ENCODE results near the gene ITGA2B. TPM values are rescaled to one million over a fixed set of nuclear protein-coding genes. Genes with fewer than 3 reads are reported as not detected.

The ITGA2B gene
- total and polyA plus RNA-seq, 2 experiments from 2014 or later, result 0.77 to 3.6 TPM

GRCh38 chr17:44416558-44417289, 27.3 kb upstream of the ITGA2B start:
- no peaks in the 10 kb centered on the region for H3K4me1 ChIP-seq (ENCODE audit: insufficient read depth)
- peaks cover 5% of the 10 kb centered on the region for H3K79me2 ChIP-seq
- H3K27me3 ChIP-seq, result no peaks in the 10 kb centered on the region
- TF ChIP-seq EZH2 (IDR thresholded peaks at IDR 0.05; ENCODE audit: borderline replicate concordance) (no peak), EZH2phosphoT487 (IDR thresholded peaks at IDR 0.05; ENCODE audit: low read depth, severe bottlenecking, unreplicated experiment) (no peak), CTCF (IDR thresholded peaks at IDR 0.05; ENCODE audit: poor library complexity) (no peak)
- 83% methylated on average over 2 of the region's 2 CpGs for WGBS (ENCODE audit: low lambda C conversion rate, missing lambda C conversion rate)
- no peak overlapping the region for H2AFZ ChIP-seq
- no peaks in the 10 kb centered on the region for H3K36me3 ChIP-seq (replicated peaks; ENCODE audit: insufficient read depth, low read depth)
- no peak overlapping the region for H3K4me2 ChIP-seq
- H3K9me3 ChIP-seq (ENCODE audit: low read depth), result no peaks in the 10 kb centered on the region
- H3K4me3 ChIP-seq, result no peak overlapping the region
- H3K27ac ChIP-seq, result no peak overlapping the region
- no peak for DNase-seq (ENCODE audit: low spot score)
- no peaks in the 10 kb centered on the region for H4K20me1 ChIP-seq (ENCODE audit: insufficient read depth, poor library complexity, severe bottlenecking)
- no peaks in the 10 kb centered on the region for H3K9me2 ChIP-seq (replicated peaks; ENCODE audit: insufficient read depth)

- Histone ChIP-seq H3K4me3 (no peak overlapping the region), H4K20me1 (ENCODE audit: insufficient read depth, poor library complexity, severe bottlenecking) (no peaks in the 10 kb centered on the region), H3K27me3 (no peaks in the 10 kb centered on the region), H2AFZ (no peak overlapping the region), H3K79me2 (no peaks in the 10 kb centered on the region), H3K9me3 (ENCODE audit: low read depth) (no peaks in the 10 kb centered on the region), H3K36me3 (replicated peaks; ENCODE audit: insufficient read depth, low read depth) (no peaks in the 10 kb centered on the region), H3K27ac (no peak overlapping the region), H3K4me1 (ENCODE audit: insufficient read depth) (no peaks in the 10 kb centered on the region), H3K9me2 (replicated peaks; ENCODE audit: insufficient read depth) (no peaks in the 10 kb centered on the region), H3K4me2 (no peak overlapping the region)
- 100% methylated on average over 1 of the region's 1 CpG for WGBS (ENCODE audit: low lambda C conversion rate, missing lambda C conversion rate)
- DNase-seq (ENCODE audit: low spot score), result no peak
- TF ChIP-seq EZH2 (IDR thresholded peaks at IDR 0.05; ENCODE audit: borderline replicate concordance) (no peak), CTCF (IDR thresholded peaks at IDR 0.05; ENCODE audit: poor library complexity) (no peak), EZH2phosphoT487 (IDR thresholded peaks at IDR 0.05; ENCODE audit: low read depth, severe bottlenecking, unreplicated experiment) (no peak)
Observed at GRCh38 chr17:44414394-44415155, 25.1 kb upstream of the ITGA2B start.

- Histone ChIP-seq H3K4me1 (ENCODE audit: insufficient read depth) (no peaks in the 10 kb centered on the region), H3K79me2 (no peaks in the 10 kb centered on the region), H3K9me3 (ENCODE audit: low read depth) (no peaks in the 10 kb centered on the region), H3K4me3 (no peak overlapping the region), H3K36me3 (replicated peaks; ENCODE audit: insufficient read depth, low read depth) (no peaks in the 10 kb centered on the region), H3K27ac (no peak overlapping the region), H4K20me1 (ENCODE audit: insufficient read depth, poor library complexity, severe bottlenecking) (no peaks in the 10 kb centered on the region), H3K4me2 (no peak overlapping the region), H3K9me2 (replicated peaks; ENCODE audit: insufficient read depth) (no peaks in the 10 kb centered on the region), H3K27me3 (no peaks in the 10 kb centered on the region), H2AFZ (no peak overlapping the region)
- WGBS (ENCODE audit: low lambda C conversion rate, missing lambda C conversion rate), result 63% methylated on average over 7 of the region's 7 CpGs
- no peak for TF ChIP-seq EZH2phosphoT487 (IDR thresholded peaks at IDR 0.05; ENCODE audit: low read depth, severe bottlenecking, unreplicated experiment)
- TF ChIP-seq EZH2 (IDR thresholded peaks at IDR 0.05; ENCODE audit: borderline replicate concordance), result no peak
- no peak for TF ChIP-seq CTCF (IDR thresholded peaks at IDR 0.05; ENCODE audit: poor library complexity)
- DNase-seq (ENCODE audit: low spot score), result no peak
Observed at GRCh38 chr17:44409309-44410028, 20.0 kb upstream of the ITGA2B start.

All from hepatocyte (in vitro differentiated cells).